Esophagus muscularis mucosa (tissue), 4 donors: ENCODE results near the gene RAD51B. TPM values are rescaled to one million over a fixed set of nuclear protein-coding genes. Genes with fewer than 3 reads are reported as not detected.
"Not testable (repeated sequence)": the region's sequence is repeated elsewhere in the genome, so short reads cannot be mapped to it uniquely, and the experiment has no call there.

Experiments used
- DNase-seq: peaks from one replicate; pipeline ENCODE4 v3.0.0-alpha.2; 2017; ENCODE audit errors: extremely low spot score
- H3K27ac ChIP-seq, 4 donors: fragments of 200-600 bp; sonication (generic); replicated peaks in 1 of 4; 1 replicate in 3 of 4; 2 replicates in 1 of 4; pipeline ENCODE4 v1.5.1; 2016 to 2019; ENCODE audit warnings: mild to moderate bottlenecking in 1 of 4
- H3K27me3 ChIP-seq, 4 donors: fragments of 200-600 bp; sonication (generic); one replicate each; pipeline versions ENCODE4 v1.5.1 to v1.6.0; 2016 to 2019
- H3K36me3 ChIP-seq, 4 donors: fragments of 200-600 bp; sonication (generic); one replicate each; pipeline ENCODE4 v1.5.1; 2016 to 2019
- H3K4me1 ChIP-seq, 4 donors: fragments of 200-600 bp; sonication (generic); one replicate each; pipeline ENCODE4 v1.5.1; 2016 to 2019
- H3K4me3 ChIP-seq, 4 donors: fragments of 200-600 bp; sonication (generic); 1 replicate in 2 of 4; 2 replicates in 2 of 4; pipeline ENCODE4 v1.5.1; 2016 to 2019; ENCODE audit warnings: mild to moderate bottlenecking in 4 of 4, moderate library complexity in 1 of 4
- H3K9me3 ChIP-seq, 4 donors: fragments of 200-600 bp; sonication (generic); 1 replicate in 3 of 4; 2 replicates in 1 of 4; pipeline ENCODE4 v1.5.1; 2016 to 2019
- CTCF ChIP-seq, 3 experiments: fragments of 200-600 bp in 2 of 3; fragments of 450-650 bp in 1 of 3; sonication (generic) in 2 of 3; IDR thresholded peaks; one replicate each; pipeline ENCODE4 v1.5.1; 2017 to 2019; ENCODE audit warnings: antibody characterized with exemption in 3 of 3, mild to moderate bottlenecking in 2 of 3, moderate library complexity in 1 of 3
- EP300 ChIP-seq: sonication (generic); formaldehyde crosslinking; IDR thresholded peaks from one replicate; pipeline ENCODE4 v1.6.1; 2017; ENCODE audit warnings: antibody characterized with exemption
- POLR2A ChIP-seq: fragments of 450-650 bp; IDR thresholded peaks from one replicate; pipeline ENCODE4 v1.6.1; 2017; ENCODE audit warnings: antibody characterized with exemption, moderate library complexity, mild to moderate bottlenecking, low read depth
- POLR2AphosphoS5 ChIP-seq, 2 donors: sonication (generic); formaldehyde crosslinking; IDR thresholded peaks; one replicate each; pipeline ENCODE4 v1.6.1; 2017; ENCODE audit warnings: antibody characterized with exemption in 2 of 2
- WGBS: methylation state at CpG from one replicate; pipeline ENCODE4 v1.1.5; 2018; 5-methylcytosine and 5-hydroxymethylcytosine counted together
- intact Hi-C: fragments of 100-400 bp; cut with DNase I; formaldehyde crosslinking; loops from one replicate; pipeline ENCODE4 v1.15.1; 2023
- total RNA-seq, 4 donors: library from RNA; depleted of rRNA; stranded (reverse); fragments of >200 nt; gene quantifications; one replicate each; pipeline versions ENCODE4 v1.1.0 to v1.2.1, GENCODE V29; 2016

RAD51B gene
- total RNA-seq, 4 donors from 2014 or later = 2.8 to 11.1 (median 5.1) TPM

- DNase-seq = no peak
- H3K27ac ChIP-seq = peak overlapping the region in 3 of 4 donors; percentile 15 to 51 (median 38)
- peaks cover 5 to 47% (median 30%) of the 10 kb centered on the region in 4 donors for H3K4me1 ChIP-seq
- no peaks in the 10 kb centered on the region for H3K36me3 ChIP-seq
- 49% methylated on average over 3 of the region's 3 CpGs for WGBS
- H3K9me3 ChIP-seq = no peaks in the 10 kb centered on the region
- TF ChIP-seq CTCF (IDR thresholded peaks at IDR 0.05) (no peak), EP300 (no peak), POLR2A (no peak), POLR2AphosphoS5 (IDR thresholded peaks at IDR 0.05) (no peak)
- intact Hi-C loops = no loop called here
- H3K27me3 ChIP-seq = no peaks in the 10 kb centered on the region
- H3K4me3 ChIP-seq = no peak overlapping the region
Measured at GRCh38 chr14:68216079-68216478, 396.5 kb downstream of the RAD51B start.

- 90% methylated on average over 3 of the region's 3 CpGs for WGBS
- intact Hi-C loops = no loop called here
Measured at GRCh38 chr14:68216957-68217356, 397.4 kb downstream of the RAD51B start.

GRCh38 chr14:68217791-68218340 is 398.3 kb downstream of the RAD51B start:
- intact Hi-C loops = no loop called here
- Histone ChIP-seq H3K27me3 (no peaks in the 10 kb centered on the region), H3K4me1 (peaks cover 5 to 36% (median 22%) of the 10 kb centered on the region in 4 donors), H3K9me3 (no peaks in the 10 kb centered on the region), H3K36me3 (no peaks in the 10 kb centered on the region), H3K27ac (peak overlapping the region; percentile 15 to 51 (median 36)), H3K4me3 (no peak overlapping the region)
- no peak for DNase-seq
- TF ChIP-seq EP300 (no peak), POLR2A (no peak), CTCF (IDR thresholded peaks at IDR 0.05) (no peak), POLR2AphosphoS5 (IDR thresholded peaks at IDR 0.05) (no peak)

More at GRCh38 chr14:68216957-68217356, 397.4 kb downstream of the RAD51B start:
- Histone ChIP-seq H3K27ac (peak overlapping the region in 3 of 4 donors; percentile 15 to 51 (median 38)), H3K9me3 (no peaks in the 10 kb centered on the region), H3K4me3 (no peak overlapping the region), H3K4me1 (peaks cover 5 to 40% (median 24%) of the 10 kb centered on the region in 4 donors), H3K27me3 (no peaks in the 10 kb centered on the region), H3K36me3 (no peaks in the 10 kb centered on the region)
- TF ChIP-seq CTCF (IDR thresholded peaks at IDR 0.05) = no peak
- no peak for TF ChIP-seq EP300
- no peak for TF ChIP-seq POLR2AphosphoS5 (IDR thresholded peaks at IDR 0.05)
- no peak for TF ChIP-seq POLR2A
- DNase-seq = no peak

GRCh38 chr14:68219407-68219806 is 399.8 kb downstream of the RAD51B start:
- Histone ChIP-seq H3K36me3 (no peaks in the 10 kb centered on the region), H3K4me1 (peaks cover 5 to 35% (median 20%) of the 10 kb centered on the region in 4 donors), H3K9me3 (no peaks in the 10 kb centered on the region), H3K27me3 (no peaks in the 10 kb centered on the region), H3K4me3 (no peak overlapping the region), H3K27ac (no peak overlapping the region)
- no peak for TF ChIP-seq CTCF (IDR thresholded peaks at IDR 0.05)
- no peak for TF ChIP-seq POLR2A
- TF ChIP-seq EP300 = no peak
- TF ChIP-seq POLR2AphosphoS5 (IDR thresholded peaks at IDR 0.05) = no peak
- intact Hi-C loops = no loop called here
- WGBS = 94% methylated on average over 7 of the region's 7 CpGs
- DNase-seq = no peak

- H3K27ac ChIP-seq, H3K36me3 ChIP-seq, intact Hi-C loops, H3K9me3 ChIP-seq, H3K27me3 ChIP-seq, DNase-seq, H3K4me3 ChIP-seq: not testable (repeated sequence)
- WGBS = 83% methylated on average over 2 of the region's 2 CpGs
- peaks cover 3 to 24% (median 14%) of the 10 kb centered on the region in 4 donors for H3K4me1 ChIP-seq
Measured at GRCh38 chr14:68221046-68221445, 401.5 kb downstream of the RAD51B start.
